Neuronal stem cell (in vitro differentiated cells): ENCODE measurements around the gene TGFBR1.
A peak's percentile ranks its signal among the peaks of the same experiment; 100 is the strongest.

ENCODE experiments used
- DNase-seq: peaks from one replicate; pipeline ENCODE4 v3.0.0-alpha.2; 2013; ENCODE audit warnings: low spot score
- H2AFZ ChIP-seq: one replicate; pipeline ENCODE4 v1.6.1; 2013; ENCODE audit warnings: mild to moderate bottlenecking, low read length, inconsistent platforms
- H2AK5ac ChIP-seq: 2 replicates; pipeline ENCODE4 v1.6.1; 2013; ENCODE audit warnings: low read depth, mild to moderate bottlenecking, inconsistent platforms, low read length, moderate library complexity, mixed read lengths
- H2BK120ac ChIP-seq: 2 replicates; pipeline ENCODE4 v1.6.1; 2013; ENCODE audit warnings: low read depth, mild to moderate bottlenecking, inconsistent platforms, low read length, moderate library complexity, mixed read lengths
- H2BK12ac ChIP-seq: one replicate; pipeline ENCODE4 v1.6.1; 2013; ENCODE audit warnings: low read length, inconsistent platforms
- H2BK15ac ChIP-seq: 2 replicates; pipeline ENCODE4 v1.6.1; 2013; ENCODE audit warnings: mild to moderate bottlenecking, low read length, inconsistent platforms, mixed read lengths
- H2BK5ac ChIP-seq: one replicate; pipeline ENCODE4 v1.6.1; 2013; ENCODE audit warnings: inconsistent platforms, mild to moderate bottlenecking, low read length, moderate library complexity
- H3K14ac ChIP-seq: one replicate; pipeline ENCODE4 v1.6.1; 2013; ENCODE audit warnings: low read length, inconsistent platforms
- H3K18ac ChIP-seq: 2 replicates; pipeline ENCODE4 v1.6.1; 2013; ENCODE audit warnings: low read length, inconsistent platforms
- H3K23ac ChIP-seq: 2 replicates; pipeline ENCODE4 v1.6.1; 2013; ENCODE audit warnings: low read depth, mild to moderate bottlenecking, mixed read lengths, low read length, inconsistent platforms; ENCODE audit not compliant: poor library complexity
- H3K27ac ChIP-seq: replicated peaks from 3 replicates; pipeline ENCODE4 v1.5.1; 2013; ENCODE audit warnings: low read length, inconsistent platforms
- H3K27me3 ChIP-seq, 3 experiments: 2 replicates each; pipeline ENCODE4 v1.6.1; 2013; ENCODE audit warnings: low read length in 3 of 3, mild to moderate bottlenecking in 2 of 3, inconsistent platforms in 1 of 3, low read depth in 1 of 3, mixed read lengths in 1 of 3, moderate library complexity in 1 of 3; ENCODE audit not compliant: control insufficient read depth in 3 of 3, insufficient read depth in 3 of 3
- H3K36me3 ChIP-seq, 2 donors: replicated peaks in 1 of 2; 2 replicates each; pipeline ENCODE4 v1.6.1; 2013; ENCODE audit warnings: low read length in 2 of 2; ENCODE audit not compliant: control insufficient read depth in 2 of 2, insufficient read depth in 2 of 2
- H3K4ac ChIP-seq: 2 replicates; pipeline ENCODE4 v1.6.1; 2013; ENCODE audit warnings: inconsistent platforms, mild to moderate bottlenecking, low read length, moderate library complexity
- H3K4me1 ChIP-seq, 2 donors: 1 replicate in 1 of 2; 2 replicates in 1 of 2; pipeline ENCODE4 v1.6.1; 2013; ENCODE audit warnings: low read length in 2 of 2, low read depth in 1 of 2; ENCODE audit not compliant: control insufficient read depth in 2 of 2, insufficient read depth in 1 of 2
- H3K4me2 ChIP-seq: one replicate; pipeline ENCODE4 v1.6.1; 2013; ENCODE audit warnings: mild to moderate bottlenecking, low read length, inconsistent platforms; ENCODE audit not compliant: insufficient read depth, poor library complexity, severe bottlenecking
- H3K4me3 ChIP-seq, 2 donors: 2 replicates each; pipeline ENCODE4 v1.5.1; 2013; ENCODE audit warnings: low read length in 2 of 2, mild to moderate bottlenecking in 2 of 2, inconsistent platforms in 1 of 2, moderate library complexity in 1 of 2
- H3K79me1 ChIP-seq: one replicate; pipeline ENCODE4 v1.6.1; 2013; ENCODE audit warnings: low read depth, mild to moderate bottlenecking, inconsistent platforms, low read length, moderate library complexity
- H3K9ac ChIP-seq: one replicate; pipeline ENCODE4 v1.6.1; 2013; ENCODE audit warnings: mild to moderate bottlenecking, low read depth, low read length, inconsistent platforms; ENCODE audit not compliant: poor library complexity
- H3K9me3 ChIP-seq, 2 donors: replicated peaks in 1 of 2; 2 replicates each; pipeline versions ENCODE3 to v1.6.1; 2013; ENCODE audit warnings: low read length in 2 of 2, mild to moderate bottlenecking in 2 of 2, inconsistent platforms in 1 of 2, low read depth in 1 of 2, mixed read lengths in 1 of 2, moderate library complexity in 1 of 2; ENCODE audit not compliant: control insufficient read depth in 2 of 2, insufficient read depth in 1 of 2
- H4K8ac ChIP-seq: one replicate; pipeline ENCODE4 v1.6.1; 2013; ENCODE audit warnings: low read depth, mild to moderate bottlenecking, inconsistent platforms, low read length, moderate library complexity
- H4K91ac ChIP-seq: one replicate; pipeline ENCODE4 v1.6.1; 2013; ENCODE audit warnings: low read length, low read depth, mild to moderate bottlenecking, inconsistent platforms; ENCODE audit not compliant: poor library complexity
- WGBS, 2 donors: extraction: QIAGEN DNeasy Blood & Tissue Kit; methylation state at CpG; one replicate each; pipeline ENCODE4 v1.1.7; 2013; ENCODE audit warnings: missing lambda C conversion rate in 2 of 2, mixed read lengths in 1 of 2; ENCODE audit not compliant: insufficient read length in 2 of 2, insufficient replicate concordance in 1 of 2; ENCODE audit errors: extremely low coverage in 2 of 2; 5-methylcytosine and 5-hydroxymethylcytosine counted together

Gene TGFBR1

DNA sequence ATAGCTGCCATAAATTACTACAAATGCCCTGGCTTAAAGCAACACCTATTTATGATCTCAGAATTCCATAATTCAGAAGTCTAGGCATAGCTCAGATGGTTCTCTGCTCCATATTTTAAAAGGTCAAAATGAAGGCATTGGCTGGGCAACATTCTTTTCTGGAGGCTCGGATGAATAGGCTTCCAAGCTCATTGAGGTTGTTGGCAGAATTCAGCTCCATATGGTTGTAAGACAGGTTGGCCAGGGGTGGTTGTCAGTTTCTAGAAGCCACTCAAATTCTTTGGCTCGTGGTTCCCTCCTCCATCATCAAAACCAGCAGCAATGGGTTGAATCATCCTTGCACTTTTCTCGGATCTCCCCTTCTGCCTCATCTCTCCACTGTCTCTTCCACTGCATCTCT is 49.4 kb downstream of the TGFBR1 start:
- no peak overlapping the region for H3K23ac ChIP-seq
- peaks cover 0 to 1% of the 10 kb centered on the region in 2 donors for H3K4me1 ChIP-seq
- no peak overlapping the region for H2AFZ ChIP-seq
- H3K14ac ChIP-seq = no peak overlapping the region
- H2AK5ac ChIP-seq = no peak overlapping the region
- H4K8ac ChIP-seq = no peak overlapping the region
- no peak overlapping the region for H3K4me3 ChIP-seq
- H4K91ac ChIP-seq = no peak overlapping the region
- no peak overlapping the region for H2BK12ac ChIP-seq
- WGBS, 2 donors = no CpG with 5 or more reads among the region's 3 CpGs
- no peaks in the 10 kb centered on the region for H3K27me3 ChIP-seq
- no peak overlapping the region for H3K9ac ChIP-seq
- DNase-seq = no peak
- no peaks in the 10 kb centered on the region for H3K9me3 ChIP-seq
- H2BK5ac ChIP-seq = no peak overlapping the region
- no peak overlapping the region for H3K4me2 ChIP-seq
- no peaks in the 10 kb centered on the region for H3K79me1 ChIP-seq
- no peak overlapping the region for H3K27ac ChIP-seq
- no peak overlapping the region for H3K4ac ChIP-seq
- peaks cover 8 to 42% of the 10 kb centered on the region in 2 donors for H3K36me3 ChIP-seq
- H2BK120ac ChIP-seq = no peak overlapping the region
- no peak overlapping the region for H3K18ac ChIP-seq
- no peak overlapping the region for H2BK15ac ChIP-seq

GRCh38 chr9:99155736-99156135 is 50.8 kb downstream of the TGFBR1 start:
- no peak overlapping the region for H3K14ac ChIP-seq
- no peak overlapping the region for H3K4me3 ChIP-seq
- no peak overlapping the region for H2AFZ ChIP-seq
- H3K9ac ChIP-seq = no peak overlapping the region
- no peak overlapping the region for H2BK5ac ChIP-seq
- no peak for DNase-seq
- H3K79me1 ChIP-seq = no peaks in the 10 kb centered on the region
- H4K8ac ChIP-seq = no peak overlapping the region
- H3K36me3 ChIP-seq = peaks cover 6 to 29% of the 10 kb centered on the region in 2 donors
- no peak overlapping the region for H3K18ac ChIP-seq
- peaks cover 0 to 5% of the 10 kb centered on the region in 2 donors for H3K4me1 ChIP-seq
- no peak overlapping the region for H3K4me2 ChIP-seq
- H3K27ac ChIP-seq = no peak overlapping the region
- no peaks in the 10 kb centered on the region for H3K27me3 ChIP-seq
- H2BK15ac ChIP-seq = no peak overlapping the region
- H2BK12ac ChIP-seq = no peak overlapping the region
- no CpG with 5 or more reads among the region's 2 CpGs for WGBS, 2 donors
- no peak overlapping the region for H3K23ac ChIP-seq
- no peak overlapping the region for H2AK5ac ChIP-seq
- no peak overlapping the region for H4K91ac ChIP-seq
- no peak overlapping the region for H2BK120ac ChIP-seq
- H3K4ac ChIP-seq = no peak overlapping the region
- no peaks in the 10 kb centered on the region for H3K9me3 ChIP-seq

- H2BK12ac ChIP-seq = no peak overlapping the region
- H3K9me3 ChIP-seq = no peaks in the 10 kb centered on the region
- H3K14ac ChIP-seq = no peak overlapping the region
- peaks cover 0 to 1% of the 10 kb centered on the region in 2 donors for H3K36me3 ChIP-seq
- no peak overlapping the region for H3K4me3 ChIP-seq
- H3K4me2 ChIP-seq = no peak overlapping the region
- no peak overlapping the region for H2AK5ac ChIP-seq
- no peaks in the 10 kb centered on the region for H3K79me1 ChIP-seq
- H4K91ac ChIP-seq = no peak overlapping the region
- DNase-seq = no peak
- no peak overlapping the region for H3K27ac ChIP-seq
- peak overlapping the region; percentile 24 for H2AFZ ChIP-seq
- WGBS, 2 donors = no CpG with 5 or more reads among the region's 4 CpGs
- no peak overlapping the region for H2BK15ac ChIP-seq
- H3K27me3 ChIP-seq = no peaks in the 10 kb centered on the region
- no peak overlapping the region for H2BK5ac ChIP-seq
- H3K4ac ChIP-seq = no peak overlapping the region
- H3K23ac ChIP-seq = no peak overlapping the region
- H3K4me1 ChIP-seq = peaks cover 0 to 5% of the 10 kb centered on the region in 2 donors
- no peak overlapping the region for H2BK120ac ChIP-seq
- no peak overlapping the region for H3K9ac ChIP-seq
- H3K18ac ChIP-seq = no peak overlapping the region
- no peak overlapping the region for H4K8ac ChIP-seq
Observed at GRCh38 chr9:99158629-99159028, 53.7 kb downstream of the TGFBR1 start.

GRCh38 chr9:99160173-99160572 is 55.3 kb downstream of the TGFBR1 start:
- Histone ChIP-seq H3K36me3 (no peaks in the 10 kb centered on the region), H3K4me1 (peaks cover 0 to 5% of the 10 kb centered on the region in 2 donors), H3K79me1 (no peaks in the 10 kb centered on the region), H3K9ac (no peak overlapping the region), H4K8ac (no peak overlapping the region), H2BK120ac (no peak overlapping the region), H3K14ac (no peak overlapping the region), H3K9me3 (no peaks in the 10 kb centered on the region), H2BK12ac (no peak overlapping the region), H3K27ac (no peak overlapping the region), H3K4ac (no peak overlapping the region), H4K91ac (no peak overlapping the region), H2AK5ac (no peak overlapping the region), H3K4me2 (no peak overlapping the region), H3K23ac (no peak overlapping the region), H3K27me3 (no peaks in the 10 kb centered on the region), H3K18ac (no peak overlapping the region), H3K4me3 (no peak overlapping the region), H2AFZ (peak overlapping the region; percentile 32), H2BK5ac (no peak overlapping the region), H2BK15ac (no peak overlapping the region)
- WGBS, 2 donors = no CpG with 5 or more reads among the region's 6 CpGs
- no peak for DNase-seq
